Muscle of back (tissue), 11 donors: ENCODE results near the gene UNG. TPM values are rescaled to one million over a fixed set of nuclear protein-coding genes. Genes with fewer than 3 reads are reported as not detected.
A peak's percentile ranks its signal among the peaks of the same experiment; 100 is the strongest.

Experiments used
- DNase-seq, 3 donors: peaks; one replicate each; pipeline versions ENCODE4 v3.0.0 to v3.0.0-alpha.2; 2013
- polyA plus RNA-seq, 10 donors: library from polyadenylated mRNA; unstranded; fragments of 120-200 nt; gene quantifications; one replicate each; pipeline ENCODE4 v1.2.1, GENCODE V29; 2013; ENCODE audit not compliant: insufficient read length in 10 of 10

UNG gene
- polyA plus RNA-seq, 10 donors = 19.5 to 32.3 (median 23.9) TPM

DNA sequence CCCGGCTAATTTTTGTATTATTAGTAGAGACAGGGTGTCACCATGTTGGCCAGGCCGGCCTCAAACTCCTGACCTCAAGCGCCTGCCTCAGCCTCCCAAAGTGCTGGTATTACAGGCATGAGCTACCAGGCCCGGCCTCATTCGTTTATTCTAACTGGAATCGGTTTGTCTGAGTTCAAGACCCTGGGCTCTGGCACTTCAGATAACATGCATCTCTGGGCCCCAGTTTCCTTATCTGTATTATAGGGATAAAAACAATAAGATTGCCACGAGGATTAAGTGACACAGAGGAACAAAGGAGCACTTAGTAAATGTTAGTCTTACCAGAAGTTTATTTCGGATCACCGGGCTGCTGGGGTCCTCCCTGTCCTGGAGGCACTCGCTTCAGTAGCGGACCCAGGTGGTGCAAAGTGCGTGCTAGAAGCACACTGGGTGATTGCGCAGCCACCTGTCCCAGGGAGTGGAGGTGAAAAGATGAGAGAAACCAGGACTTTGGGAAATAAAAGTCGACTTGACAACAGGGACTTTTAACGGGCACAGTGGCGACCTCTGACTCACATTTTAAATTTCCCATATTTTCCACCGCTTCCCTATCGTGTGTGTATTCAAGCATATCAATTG is 56.5 kb downstream of the UNG start:
- no peak for DNase-seq

DNA sequence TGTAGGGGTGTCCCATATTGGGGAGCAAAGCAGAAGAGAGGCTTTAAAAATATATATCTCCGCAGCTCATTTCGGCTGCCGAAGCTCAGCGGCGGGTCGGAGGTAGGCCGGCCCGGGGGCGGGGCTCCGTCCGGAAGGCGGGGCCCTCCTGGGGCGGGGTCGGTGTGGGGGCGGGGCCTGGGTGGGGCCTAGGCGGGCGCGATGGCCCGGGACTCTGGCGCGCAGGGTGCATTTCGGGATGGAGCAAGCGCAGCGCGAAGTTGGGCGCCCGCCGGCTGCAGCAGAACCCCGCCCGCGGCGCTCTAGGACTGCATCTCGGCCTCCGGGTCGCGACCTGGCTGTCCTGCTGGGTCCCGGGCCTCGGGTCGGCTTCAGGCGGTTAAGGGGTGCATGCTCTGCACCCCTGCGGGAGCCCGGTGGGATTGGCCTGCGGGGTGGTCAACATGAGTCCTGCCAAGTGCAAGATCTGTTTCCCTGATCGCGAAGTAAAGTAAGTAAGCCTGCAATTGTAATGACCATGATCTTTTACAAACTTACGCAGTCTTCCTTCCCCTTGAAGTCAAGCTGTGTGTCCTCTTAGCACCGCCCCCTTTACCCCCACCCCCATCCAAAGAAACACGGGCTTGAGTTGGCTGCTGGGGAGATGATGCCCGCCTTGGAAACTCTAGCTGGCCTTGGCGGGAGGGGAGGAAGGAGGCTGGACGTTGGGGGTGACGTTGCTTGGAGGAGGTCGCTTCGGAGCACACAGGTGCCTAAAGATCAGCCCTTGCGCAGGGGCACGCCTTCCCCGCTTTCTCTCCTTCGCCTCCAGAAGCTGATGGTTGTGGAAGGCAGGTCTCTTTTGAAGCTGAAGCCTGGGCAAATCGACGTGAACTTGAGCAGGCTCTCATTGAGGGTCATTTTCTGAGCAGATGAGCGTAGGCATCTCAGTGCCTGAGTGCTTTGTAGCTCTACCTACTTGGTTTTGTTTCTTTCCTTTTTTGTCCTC is 57.3 kb downstream of the UNG start:
- DNase-seq = peak; percentile 59 to 91 (median 82)

DNA sequence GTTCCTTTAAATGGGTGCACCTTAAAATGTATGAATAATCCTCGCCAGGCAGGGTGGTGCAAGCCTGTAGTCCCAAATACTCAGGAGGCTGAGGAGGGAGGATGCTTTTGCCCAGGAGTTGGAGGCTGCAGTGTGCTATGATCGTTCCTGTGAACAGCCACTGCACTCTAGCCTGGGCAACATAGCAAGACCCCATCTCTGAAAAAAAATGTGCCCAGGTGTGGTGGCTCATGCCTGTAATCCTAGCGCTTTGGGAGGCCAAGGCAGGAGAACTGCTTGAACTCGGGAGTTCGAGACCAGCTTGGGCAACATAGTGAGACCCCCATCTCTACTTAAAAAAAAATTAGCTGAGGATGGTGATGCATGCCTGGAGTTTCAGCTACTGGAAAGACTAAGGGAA is 58.6 kb downstream of the UNG start:
- no peak for DNase-seq

DNA sequence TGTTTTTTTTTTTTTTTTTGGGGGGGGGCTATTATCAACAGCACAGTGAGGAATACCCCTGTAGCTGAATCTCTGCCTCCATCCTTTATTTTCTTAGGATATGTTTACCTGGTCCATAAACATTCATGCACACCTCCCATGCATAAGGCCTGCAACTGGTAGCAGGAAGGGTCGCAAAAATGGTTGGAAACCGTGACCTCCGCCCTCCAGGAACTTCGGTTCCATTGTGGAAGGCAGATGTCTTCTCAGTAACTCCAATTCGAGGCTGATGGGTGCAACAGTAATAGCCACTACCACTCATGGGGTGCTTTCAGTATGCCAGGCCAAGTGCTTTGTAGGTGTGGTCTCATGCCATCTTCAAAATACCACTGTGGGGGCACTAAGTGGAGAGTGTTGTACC is 59.2 kb downstream of the UNG start:
- DNase-seq = no peak

DNA sequence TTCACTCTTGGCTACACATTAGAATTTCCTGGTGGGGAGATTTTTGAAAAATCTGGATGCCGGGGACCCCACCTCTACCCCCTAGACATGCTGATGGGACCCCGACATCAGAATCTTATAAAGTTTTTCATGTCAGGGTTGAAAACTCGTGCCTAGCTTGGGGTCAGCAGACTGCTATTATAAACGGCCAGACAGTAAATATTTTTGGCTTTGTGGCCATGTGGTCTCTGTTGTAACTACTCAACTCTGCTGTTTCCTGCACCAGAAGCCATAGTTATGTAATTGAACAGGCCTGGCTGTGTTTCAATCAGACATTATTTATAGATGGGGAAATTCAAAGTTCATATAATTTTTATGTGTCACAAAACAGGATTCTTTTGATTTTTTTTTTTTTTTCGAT is 60.6 kb downstream of the UNG start:
- DNase-seq = no peak

DNA sequence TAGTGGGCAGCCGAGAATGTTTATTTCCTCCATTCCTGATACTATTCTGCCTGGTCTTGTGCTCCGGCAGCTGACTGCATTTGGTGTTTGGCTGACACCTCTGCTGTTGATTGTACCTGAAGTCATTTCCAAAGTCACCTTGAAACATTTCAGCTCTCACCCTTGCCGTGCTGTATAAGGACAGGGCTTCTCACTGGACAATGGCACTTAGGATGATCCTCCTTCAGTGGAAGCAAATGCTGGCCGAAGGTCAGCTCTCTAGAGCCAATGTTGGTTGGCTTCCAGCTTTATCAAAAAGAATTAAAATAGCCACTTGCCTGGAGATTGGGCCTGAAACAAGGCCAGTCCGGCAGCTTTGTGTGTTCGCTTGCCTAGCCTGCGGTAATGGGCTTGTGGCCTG is 63.0 kb downstream of the UNG start:
- no peak for DNase-seq

Other genes with a start within 250 kb of the UNG start
- gene SSH1, start 240.0 kb upstream of the UNG start, polyA plus RNA-seq = 10 to 100 TPM; 16.7 to 22.6 (median 19.7) TPM
- gene DAO, start 217.5 kb upstream of the UNG start, polyA plus RNA-seq = under 1 TPM in 7 of 10 donors, not detected in 3; 0.08 to 0.96 (median 0.16) TPM
- gene SVOP, start 76.5 kb upstream of the UNG start, polyA plus RNA-seq = under 1 TPM; 0.09 to 0.60 (median 0.24) TPM
- 10 to 100 TPM; 10.2 to 17.3 (median 13.2) TPM for gene USP30, start 45.0 kb upstream of the UNG start, polyA plus RNA-seq
- 10 to 100 TPM; 18.8 to 24.5 (median 20.8) TPM for gene ALKBH2, start 4.1 kb upstream of the UNG start, polyA plus RNA-seq
- 10 to 100 TPM in 3 of 10 donors, 1 to 10 TPM in 7; 4.6 to 13.3 (median 7.9) TPM for gene ACACB, start 19.0 kb downstream of the UNG start, polyA plus RNA-seq
- under 1 TPM in 7 of 10 donors, not detected in 3; 0.07 to 0.24 (median 0.12) TPM for gene FOXN4, start 211.7 kb downstream of the UNG start, polyA plus RNA-seq